GM12873 (cell line): ENCODE measurements around the gene MADCAM1.

Experiments
- CTCF ChIP-seq: IDR thresholded peaks from 2 replicates; pipeline ENCODE4 v1.5.1; 2012; ENCODE audit warnings: low read depth, mild to moderate bottlenecking, moderate library complexity, low read length, control low read depth; ENCODE audit not compliant: insufficient read depth; ENCODE audit errors: missing control alignments

Gene MADCAM1

DNA sequence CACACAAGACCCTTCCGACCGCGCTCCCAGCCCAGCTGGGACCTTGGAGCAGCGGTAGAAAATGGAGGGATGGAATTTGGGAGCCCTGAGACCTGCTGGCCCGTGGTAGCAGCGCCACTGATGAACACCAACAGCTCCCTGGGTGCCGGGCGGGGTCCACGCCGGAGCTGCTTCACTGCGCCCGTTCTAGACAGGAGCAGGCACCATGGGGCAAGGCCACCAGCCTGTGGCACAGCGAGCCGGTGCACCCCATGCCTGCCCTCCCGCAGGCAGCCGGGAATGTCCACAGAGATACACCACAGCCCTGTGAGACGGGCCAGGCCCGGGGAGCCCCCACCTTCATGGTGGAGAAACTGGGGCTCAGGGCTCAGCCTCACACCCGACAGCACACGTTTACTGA, 25.6 kb upstream of the MADCAM1 start:
- TF ChIP-seq CTCF = no peak

GRCh38 chr19:472005-472858, 24.1 kb upstream of the MADCAM1 start:
- TF ChIP-seq CTCF = no peak

DNA sequence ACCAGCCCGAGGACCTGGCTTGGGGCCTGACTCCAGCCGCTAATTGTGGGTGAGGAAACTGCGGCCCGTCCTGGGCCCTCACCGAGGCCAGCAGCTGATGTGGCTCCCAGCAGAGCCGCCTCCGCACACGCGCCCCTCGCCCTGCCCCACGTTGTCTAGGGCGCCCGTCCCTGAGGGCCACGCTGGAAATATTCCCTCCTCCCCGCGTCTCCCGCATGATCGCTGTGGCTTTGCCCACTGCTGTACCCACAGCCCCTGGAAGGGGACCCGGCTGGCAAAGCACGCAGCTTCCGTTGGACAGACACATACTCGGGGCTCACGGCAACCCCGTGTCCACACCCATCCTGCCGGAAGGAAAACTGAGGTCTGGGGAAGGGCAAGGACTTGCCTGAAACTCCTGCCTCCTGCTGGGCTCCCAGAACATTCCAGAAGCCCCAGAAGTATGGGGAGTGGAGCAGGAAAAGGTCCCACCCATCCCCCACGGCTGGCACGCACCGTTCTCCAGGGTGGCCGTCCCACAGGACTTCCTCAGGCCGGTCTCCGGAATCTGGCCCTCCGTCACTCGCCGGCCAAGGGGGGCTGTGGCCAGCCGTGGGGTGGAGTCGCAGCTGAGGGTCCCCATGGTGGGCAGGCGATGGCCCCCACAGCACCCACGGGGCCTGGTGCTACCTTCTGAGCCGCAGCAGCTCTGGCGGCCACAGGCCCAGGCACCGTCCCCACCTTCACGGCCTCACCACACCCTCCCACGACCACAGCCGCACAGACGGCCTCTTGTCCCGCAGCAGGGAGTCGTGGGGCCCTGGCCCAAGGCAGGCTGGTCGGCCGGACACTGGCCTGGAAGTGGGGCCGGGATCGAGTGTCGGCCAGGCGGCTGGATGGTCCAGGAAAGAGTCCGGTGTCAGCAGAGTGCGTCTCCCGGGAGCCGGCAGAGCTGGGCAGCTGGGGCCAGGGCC, 21.9 kb upstream of the MADCAM1 start:
- no peak for TF ChIP-seq CTCF

- TF ChIP-seq CTCF = no peak
These were observed 20.9 kb upstream of the MADCAM1 start for GRCh38 chr19:475360-475759.

- no peak for TF ChIP-seq CTCF
These were observed 17.9 kb upstream of the MADCAM1 start for GRCh38 chr19:478236-478903.

DNA sequence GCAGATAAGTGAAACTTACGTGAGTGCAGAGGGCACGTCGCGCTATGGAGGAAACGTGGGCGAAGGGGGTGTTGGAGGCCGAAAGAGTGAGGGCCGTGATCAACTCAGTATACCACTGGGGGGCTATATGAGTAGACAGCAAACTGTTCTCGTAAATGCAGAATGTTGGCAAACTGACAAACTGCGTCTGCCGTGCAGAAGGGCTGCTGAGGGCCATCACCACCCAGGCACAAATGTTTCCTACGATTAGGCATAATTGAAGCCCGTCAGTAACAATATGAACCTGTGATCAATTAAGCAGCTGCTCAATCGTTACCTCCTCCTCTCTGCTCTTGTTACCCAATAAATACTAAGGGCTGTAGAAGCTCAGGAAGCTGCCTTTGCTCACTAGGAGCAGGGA, 17.3 kb upstream of the MADCAM1 start:
- no peak for TF ChIP-seq CTCF
